GM18519 (cell line): ENCODE data around the gene SOX13.

Source experiments
- ATAC-seq: cut with Tn5 transposase; IDR thresholded peaks from one replicate; pipeline ENCODE4 v1.9.1; 2021; ENCODE audit warnings: mild to moderate bottlenecking, moderate library complexity; ENCODE audit not compliant: unreplicated experiment, low FRiP score

SOX13 gene

DNA sequence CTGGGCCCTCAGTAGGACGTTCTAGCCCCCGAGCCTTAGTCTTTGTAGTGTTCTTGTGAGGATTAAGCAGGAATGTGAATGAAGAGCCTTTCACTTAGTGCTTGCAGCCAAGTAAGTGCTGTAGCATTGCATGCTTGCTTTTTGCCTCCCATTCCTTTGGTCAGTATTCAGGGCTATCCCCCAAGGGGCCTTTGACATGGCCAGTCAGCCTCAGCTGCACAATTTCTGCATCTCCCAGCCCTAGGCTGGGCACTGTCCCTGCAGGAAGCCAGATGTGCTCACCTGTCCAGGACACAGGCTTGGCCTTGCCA lies 30.5 kb downstream of the SOX13 start:
- ATAC-seq = no peak

DNA sequence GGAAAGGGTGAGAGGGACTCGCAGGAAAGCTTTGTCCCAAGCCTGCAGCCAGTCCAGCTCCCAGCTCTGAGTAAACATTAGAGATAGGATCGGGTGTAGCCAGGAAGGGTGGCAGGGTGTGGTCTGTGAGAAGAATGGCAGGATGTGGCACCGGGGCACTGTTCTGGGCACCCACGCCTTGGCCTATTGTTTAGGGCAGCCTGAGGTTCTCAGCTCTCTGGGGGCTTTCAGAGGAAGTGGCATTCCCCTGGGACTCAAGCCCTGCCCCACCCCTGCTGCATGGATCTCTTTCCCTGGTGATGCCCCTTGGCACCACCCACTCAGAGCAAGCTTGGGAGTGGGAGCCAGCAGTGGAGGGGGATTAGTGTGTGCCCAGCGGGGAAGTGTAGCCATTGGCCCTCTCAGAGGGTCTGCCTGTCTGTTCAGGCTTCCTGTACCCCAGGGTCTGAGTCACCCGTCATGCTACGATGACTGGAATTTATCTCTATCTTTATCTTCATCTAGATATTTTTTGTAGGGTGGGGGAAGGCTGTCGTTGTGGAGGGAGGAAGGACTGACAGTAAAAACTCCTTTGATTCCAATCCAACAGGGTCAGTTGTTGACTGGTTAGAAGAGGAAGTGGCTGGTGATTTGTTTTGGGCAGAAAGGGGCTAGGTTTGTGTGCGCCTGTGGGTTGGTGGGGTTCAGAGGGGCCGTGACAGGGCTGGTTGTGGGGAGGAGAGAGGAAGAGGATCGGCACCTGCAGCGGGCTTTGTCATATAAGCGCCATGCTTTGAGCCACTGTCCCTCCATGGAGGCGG lies 31.6 kb downstream of the SOX13 start:
- no peak for ATAC-seq

DNA sequence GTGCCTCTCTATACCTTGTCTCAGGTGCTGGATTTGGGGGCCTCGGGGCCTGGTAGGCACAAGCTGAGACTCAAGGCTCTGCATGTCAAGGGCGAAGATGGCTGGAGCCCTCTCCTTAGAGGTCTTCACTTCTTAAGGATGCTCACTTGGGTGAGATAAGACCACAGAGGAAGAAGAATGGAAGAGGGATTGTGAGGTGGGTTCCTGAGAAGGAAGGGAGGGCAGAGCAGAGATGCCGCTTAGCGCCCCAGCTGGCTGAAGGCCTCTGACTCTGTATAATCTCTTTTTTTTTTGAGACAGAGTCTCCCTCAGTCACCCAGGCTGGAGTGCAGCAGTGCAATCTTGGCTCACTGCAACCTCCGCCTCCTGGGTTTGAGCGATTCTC lies 32.2 kb downstream of the SOX13 start:
- no peak for ATAC-seq

GRCh38 chr1:204106825-204107224 lies 33.9 kb downstream of the SOX13 start:
- no peak for ATAC-seq

DNA sequence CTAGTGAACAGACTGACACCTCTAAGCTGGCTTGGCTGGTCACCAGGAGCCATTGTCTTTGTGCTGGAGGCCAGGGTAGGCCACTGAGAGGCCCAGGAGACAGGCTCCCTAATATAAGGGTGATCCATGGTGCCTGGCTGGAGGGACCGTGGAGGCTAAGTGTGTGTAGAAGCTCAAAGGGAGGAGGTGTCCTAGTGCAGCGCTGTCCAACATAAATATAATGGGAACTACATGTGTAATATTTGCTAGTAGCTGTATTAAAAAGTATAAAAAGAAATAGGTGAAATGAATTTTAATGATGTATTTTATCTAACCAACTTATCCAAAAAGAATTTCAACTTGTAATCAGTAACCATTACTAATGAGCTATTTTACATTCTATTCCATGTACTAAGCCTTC lies 35.0 kb downstream of the SOX13 start:
- ATAC-seq = no peak

GRCh38 chr1:204108312-204109141 lies 35.6 kb downstream of the SOX13 start:
- ATAC-seq = no peak

GRCh38 chr1:204110894-204111633 lies 38.1 kb downstream of the SOX13 start:
- no peak for ATAC-seq

GRCh38 chr1:204112876-204113730 lies 40.2 kb downstream of the SOX13 start:
- ATAC-seq = no peak

DNA sequence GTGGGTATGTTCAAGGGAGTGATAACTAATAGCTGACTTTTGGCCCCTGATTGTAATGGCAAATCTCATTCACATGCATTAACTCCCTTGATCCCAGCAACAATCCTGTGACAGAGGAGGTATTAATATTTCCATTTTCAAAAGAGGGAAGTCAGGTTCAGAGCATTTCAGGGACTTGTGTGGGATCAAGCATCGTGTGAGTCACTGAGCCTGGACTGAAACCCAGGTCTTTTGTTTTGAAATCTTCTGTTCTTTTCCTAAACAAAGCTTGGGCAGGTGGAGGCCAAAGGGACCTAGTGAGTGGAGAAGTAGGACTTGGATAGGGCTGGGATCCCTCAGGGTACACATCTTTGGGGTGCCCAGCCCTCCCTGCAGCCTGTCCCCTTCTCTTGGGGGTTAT lies 41.0 kb downstream of the SOX13 start:
- no peak for ATAC-seq

DNA sequence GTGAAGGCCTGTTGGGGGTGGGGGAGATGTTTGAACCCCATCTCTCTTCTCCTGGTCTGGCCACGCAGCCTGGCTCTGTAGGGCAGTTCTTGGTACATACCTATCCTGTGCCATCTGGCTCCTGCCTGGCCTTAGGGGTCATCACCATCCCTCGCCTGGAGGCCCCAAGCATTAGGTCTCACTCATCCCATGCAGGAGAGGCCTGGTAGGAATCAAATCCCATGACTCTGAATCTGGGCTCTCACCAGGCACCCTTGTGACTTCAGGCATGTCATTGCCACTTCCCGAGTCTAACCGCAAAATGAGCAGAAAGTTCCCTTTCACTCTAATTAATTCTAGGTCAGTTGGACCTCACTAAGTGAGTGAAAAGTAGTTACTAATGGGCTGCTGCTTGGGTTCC lies 41.7 kb downstream of the SOX13 start:
- ATAC-seq = no peak

GRCh38 chr1:204115116-204115515 lies 42.2 kb downstream of the SOX13 start:
- ATAC-seq = no peak

- no peak for ATAC-seq
Observed at GRCh38 chr1:204116539-204116938, 43.6 kb downstream of the SOX13 start.

DNA sequence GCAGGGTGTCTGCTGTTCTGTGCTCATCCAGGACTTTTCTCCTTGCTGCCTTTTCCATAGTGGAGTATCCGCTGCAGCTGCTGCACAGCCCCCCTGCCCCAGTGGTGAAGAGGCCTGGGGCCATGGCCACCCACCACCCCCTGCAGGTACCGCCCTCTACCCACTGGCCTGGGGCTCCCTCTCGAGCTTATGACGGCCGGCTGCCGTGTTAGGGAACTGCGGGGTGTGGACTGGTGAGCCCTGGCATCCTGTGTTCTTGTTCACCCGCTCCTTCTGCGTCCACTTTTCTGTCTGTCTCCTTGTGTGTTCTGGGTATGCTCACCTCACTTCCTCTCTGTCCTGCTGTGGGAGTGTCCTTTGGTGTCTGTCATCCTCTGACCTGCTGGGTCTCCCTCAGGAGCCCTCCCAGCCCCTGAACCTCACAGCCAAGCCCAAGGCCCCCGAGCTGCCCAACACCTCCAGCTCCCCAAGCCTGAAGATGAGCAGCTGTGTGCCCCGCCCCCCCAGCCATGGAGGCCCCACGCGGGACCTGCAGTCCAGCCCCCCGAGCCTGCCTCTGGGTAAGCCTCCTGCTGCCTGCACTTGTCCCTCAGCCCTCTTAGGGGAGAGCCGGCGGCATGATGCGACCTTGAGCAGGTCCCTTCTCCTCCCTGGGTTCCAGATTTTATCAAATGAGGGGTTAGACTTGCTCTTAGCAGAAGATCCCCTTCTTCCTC lies 49.1 kb downstream of the SOX13 start:
- no peak for ATAC-seq

DNA sequence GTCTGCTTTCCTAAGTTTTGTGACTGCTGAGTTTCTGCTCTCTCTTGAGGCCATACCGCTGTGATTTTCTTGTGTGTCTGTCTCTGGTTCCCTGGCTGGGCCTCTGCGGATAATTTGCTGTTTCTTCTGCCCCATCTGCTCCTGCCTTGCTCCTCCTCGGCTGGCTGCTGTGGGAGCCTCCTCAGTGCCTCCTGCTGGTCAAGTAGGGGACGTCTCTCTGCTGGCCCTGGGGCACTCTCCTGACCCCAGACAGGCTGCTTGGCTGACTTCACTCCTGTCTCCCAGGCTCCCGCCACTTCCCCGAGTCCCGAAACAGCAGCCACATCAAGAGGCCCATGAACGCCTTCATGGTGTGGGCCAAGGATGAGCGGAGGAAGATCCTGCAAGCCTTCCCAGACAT lies 50.5 kb downstream of the SOX13 start:
- no peak for ATAC-seq

DNA sequence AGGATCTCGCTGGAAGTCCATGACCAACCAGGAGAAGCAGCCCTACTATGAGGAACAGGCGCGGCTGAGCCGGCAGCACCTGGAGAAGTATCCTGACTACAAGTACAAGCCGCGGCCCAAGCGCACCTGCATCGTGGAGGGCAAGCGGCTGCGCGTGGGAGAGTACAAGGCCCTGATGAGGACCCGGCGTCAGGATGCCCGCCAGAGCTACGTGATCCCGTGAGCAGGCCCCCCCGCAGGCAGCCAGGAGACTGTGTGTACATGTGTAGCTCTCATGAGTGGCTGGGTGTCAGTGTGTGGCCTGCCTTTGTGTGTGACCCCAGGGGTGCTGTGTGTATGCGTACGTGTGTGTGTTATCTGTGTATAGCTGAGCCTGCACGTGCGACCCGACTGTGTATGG lies 51.7 kb downstream of the SOX13 start:
- ATAC-seq = no peak

- no peak for ATAC-seq
Observed at GRCh38 chr1:204125759-204126351, 52.9 kb downstream of the SOX13 start.

GRCh38 chr1:204126386-204126785 lies 53.5 kb downstream of the SOX13 start:
- no peak for ATAC-seq

- no peak for ATAC-seq
Observed at GRCh38 chr1:204126956-204127355, 54.0 kb downstream of the SOX13 start.

- ATAC-seq = no peak
Observed at GRCh38 chr1:204127597-204128242, 54.8 kb downstream of the SOX13 start.
